ENCODE data around the gene SRRM4.
A peak's percentile ranks its signal among the peaks of the same experiment; 100 is the strongest.

The SRRM4 gene

GRCh38 chr12:119122751-119123150 lies 141.4 kb downstream of the SRRM4 start:
- no peak for DNase-seq

GRCh38 chr12:119128527-119128926 lies 147.2 kb downstream of the SRRM4 start:
- DNase-seq, result no peak

GRCh38 chr12:119129827-119130434 lies 148.6 kb downstream of the SRRM4 start:
- DNase-seq, result no peak

- no peak for DNase-seq
Measured at GRCh38 chr12:119130523-119130922, 149.2 kb downstream of the SRRM4 start.

- DNase-seq, result no peak
Measured at GRCh38 chr12:119134284-119135072, 153.1 kb downstream of the SRRM4 start.

- no peak for DNase-seq
Measured at GRCh38 chr12:119136811-119137410, 155.6 kb downstream of the SRRM4 start.

GRCh38 chr12:119139448-119139847 lies 158.1 kb downstream of the SRRM4 start:
- DNase-seq, result no peak

GRCh38 chr12:119145367-119145766 lies 164.0 kb downstream of the SRRM4 start:
- no peak for DNase-seq

- no peak for DNase-seq
Measured at GRCh38 chr12:119147847-119148448, 166.6 kb downstream of the SRRM4 start.

- DNase-seq, result no peak
Measured at GRCh38 chr12:119149270-119149669, 167.9 kb downstream of the SRRM4 start.

GRCh38 chr12:119151445-119152026 lies 170.2 kb downstream of the SRRM4 start:
- DNase-seq, result no peak

- DNase-seq, result peak in 1 of 2 donors; percentile 33
Measured at GRCh38 chr12:119153477-119154434, 172.4 kb downstream of the SRRM4 start.

- DNase-seq, result peak in 1 of 2 donors; percentile 15
Measured at GRCh38 chr12:119154435-119154818, 173.1 kb downstream of the SRRM4 start.

- no peak for DNase-seq
Measured at GRCh38 chr12:119156401-119157044, 175.2 kb downstream of the SRRM4 start.

- DNase-seq, result no peak
Measured at GRCh38 chr12:119157528-119157927, 176.2 kb downstream of the SRRM4 start.

- no peak for DNase-seq
Measured at GRCh38 chr12:119157978-119158377, 176.6 kb downstream of the SRRM4 start.

- DNase-seq, result no peak
Measured at GRCh38 chr12:119158402-119158801, 177.1 kb downstream of the SRRM4 start.

- DNase-seq, result no peak
Measured at GRCh38 chr12:119159844-119160243, 178.5 kb downstream of the SRRM4 start.

- DNase-seq, result no peak
Measured at GRCh38 chr12:119167902-119168301, 186.6 kb downstream of the SRRM4 start.

GRCh38 chr12:119168721-119169120 lies 187.4 kb downstream of the SRRM4 start:
- no peak for DNase-seq

GRCh38 chr12:119169150-119169549 lies 187.8 kb downstream of the SRRM4 start:
- no peak for DNase-seq

- no peak for DNase-seq
Measured at GRCh38 chr12:119171291-119171690, 189.9 kb downstream of the SRRM4 start.
